H9 (cell line): Measurements from ENCODE around the gene RNF40. TPM values are rescaled to one million over a fixed set of nuclear protein-coding genes. Genes with fewer than 3 reads are reported as not detected.

Experiments
- DNase-seq: peaks from one replicate; pipeline ENCODE4 v3.0.0-alpha.2; 2017
- H2AFZ ChIP-seq: one replicate; pipeline ENCODE4 v1.6.1; 2013; ENCODE audit warnings: mild to moderate bottlenecking, low read length, control low read depth, moderate library complexity
- H2AK5ac ChIP-seq: 2 replicates; pipeline ENCODE4 v1.6.1; 2013; ENCODE audit warnings: low read length, control low read depth, mixed read lengths; ENCODE audit not compliant: insufficient read length
- H2BK120ac ChIP-seq: one replicate; pipeline ENCODE4 v1.6.1; 2013; ENCODE audit warnings: low read depth, mild to moderate bottlenecking, low read length, control low read depth, inconsistent platforms; ENCODE audit not compliant: poor library complexity, severe bottlenecking
- H2BK12ac ChIP-seq: 2 replicates; pipeline ENCODE4 v1.6.1; 2013; ENCODE audit warnings: low read length, control low read depth, mixed read lengths, low read depth; ENCODE audit not compliant: insufficient read length
- H2BK15ac ChIP-seq: 2 replicates; pipeline ENCODE4 v1.6.1; 2013; ENCODE audit warnings: low read depth, low read length, control low read depth
- H2BK20ac ChIP-seq: one replicate; pipeline ENCODE4 v1.6.1; 2013; ENCODE audit warnings: low read depth, mild to moderate bottlenecking, low read length, control low read depth, inconsistent platforms; ENCODE audit not compliant: poor library complexity, severe bottlenecking
- H2BK5ac ChIP-seq: 2 replicates; pipeline ENCODE4 v1.6.1; 2013; ENCODE audit warnings: low read length, control low read depth, mixed read lengths; ENCODE audit not compliant: insufficient read length
- H3K14ac ChIP-seq: 2 replicates; pipeline ENCODE4 v1.6.1; 2013; ENCODE audit warnings: low read length, control low read depth; ENCODE audit not compliant: insufficient read depth
- H3K18ac ChIP-seq: 2 replicates; pipeline ENCODE4 v1.6.1; 2013; ENCODE audit warnings: low read depth, mild to moderate bottlenecking, mixed read lengths, low read length, control low read depth; ENCODE audit not compliant: insufficient read length
- H3K23ac ChIP-seq: 2 replicates; pipeline ENCODE4 v1.6.1; 2013; ENCODE audit warnings: low read length, control low read depth, mixed read lengths, low read depth; ENCODE audit not compliant: insufficient read length
- H3K23me2 ChIP-seq: 2 replicates; pipeline ENCODE4 v1.6.1; 2013; ENCODE audit warnings: low read depth, mild to moderate bottlenecking, mixed read lengths, low read length, control low read depth; ENCODE audit not compliant: insufficient read length, poor library complexity, severe bottlenecking
- H3K27ac ChIP-seq: 2 replicates; pipeline ENCODE4 v1.5.1; 2013; ENCODE audit warnings: low read length, control low read depth, mixed read lengths, low read depth; ENCODE audit not compliant: insufficient read length
- H3K27me3 ChIP-seq: 2 replicates; pipeline ENCODE4 v1.6.1; 2013; ENCODE audit warnings: low read length, control low read depth, inconsistent platforms; ENCODE audit not compliant: insufficient read depth
- H3K4ac ChIP-seq: 2 replicates; pipeline ENCODE4 v1.6.1; 2013; ENCODE audit warnings: low read depth, mild to moderate bottlenecking, control low read depth, inconsistent platforms, low read length, moderate library complexity
- H3K4me1 ChIP-seq: 2 replicates; pipeline ENCODE4 v1.6.1; 2013; ENCODE audit warnings: low read length, control low read depth, inconsistent platforms; ENCODE audit not compliant: insufficient read depth
- H3K4me2 ChIP-seq: 2 replicates; pipeline ENCODE4 v1.6.1; 2013; ENCODE audit warnings: low read length, control low read depth, mixed read lengths; ENCODE audit not compliant: insufficient read length, insufficient read depth
- H3K56ac ChIP-seq: 2 replicates; pipeline ENCODE4 v1.6.1; 2013; ENCODE audit warnings: low read depth, mild to moderate bottlenecking, mixed read lengths, low read length, control low read depth; ENCODE audit not compliant: insufficient read length
- H3K79me1 ChIP-seq: 2 replicates; pipeline ENCODE4 v1.6.1; 2013; ENCODE audit warnings: low read depth, mild to moderate bottlenecking, moderate library complexity, low read length, control low read depth, inconsistent platforms; ENCODE audit not compliant: insufficient read depth, poor library complexity, severe bottlenecking
- H3K79me2 ChIP-seq: 2 replicates; pipeline ENCODE4 v1.6.1; 2013; ENCODE audit warnings: low read length, control low read depth, inconsistent platforms; ENCODE audit not compliant: insufficient read depth
- H3K9ac ChIP-seq: 2 replicates; pipeline ENCODE4 v1.6.1; 2013; ENCODE audit warnings: low read length, control low read depth, mixed read lengths; ENCODE audit not compliant: insufficient read length; ENCODE audit errors: extremely low read depth
- H3K9me3 ChIP-seq: one replicate; pipeline ENCODE4 v1.6.1; 2013; ENCODE audit warnings: low read depth, low read length, inconsistent platforms; ENCODE audit not compliant: control insufficient read depth
- H3T11ph ChIP-seq: one replicate; pipeline ENCODE4 v1.6.1; 2013; ENCODE audit warnings: mild to moderate bottlenecking, low read length, control low read depth, inconsistent platforms
- H4K20me1 ChIP-seq: one replicate; pipeline ENCODE4 v1.6.1; 2013; ENCODE audit not compliant: control insufficient read depth, insufficient read length, insufficient read depth
- H4K5ac ChIP-seq: 2 replicates; pipeline ENCODE4 v1.6.1; 2013; ENCODE audit warnings: low read depth, mild to moderate bottlenecking, mixed read lengths, low read length, control low read depth; ENCODE audit not compliant: insufficient read length
- H4K8ac ChIP-seq: replicated peaks from 2 replicates; pipeline ENCODE4 v1.6.1; 2013; ENCODE audit warnings: low read length, control low read depth, mixed read lengths, low read depth; ENCODE audit not compliant: insufficient read length
- H4K91ac ChIP-seq: 2 replicates; pipeline ENCODE4 v1.6.1; 2013; ENCODE audit warnings: low read depth, mild to moderate bottlenecking, moderate library complexity, mixed read lengths, low read length, control low read depth; ENCODE audit not compliant: insufficient read length
- H3K27ac Mint-ChIP-seq, 3 experiments: 2 replicates in 2 of 3; 3 replicates in 1 of 3; pipeline ENCODE4 v1.8.0; 2020 to 2021; ENCODE audit warnings: mixed read lengths in 3 of 3, mild to moderate bottlenecking in 1 of 3, moderate library complexity in 1 of 3
- H3K27me3 Mint-ChIP-seq: 2 replicates; pipeline ENCODE4 v1.8.0; 2021; ENCODE audit warnings: low read depth, mild to moderate bottlenecking, moderate library complexity, mixed read lengths
- H3K36me3 Mint-ChIP-seq, 3 experiments: 2 replicates in 2 of 3; 3 replicates in 1 of 3; pipeline ENCODE4 v1.8.0; 2020 to 2021; ENCODE audit warnings: low read depth in 3 of 3, mixed read lengths in 3 of 3; ENCODE audit not compliant: insufficient read depth in 1 of 3
- H3K4me1 Mint-ChIP-seq, 2 experiments: 2 replicates each; pipeline ENCODE4 v1.8.0; 2020; ENCODE audit warnings: mixed read lengths in 2 of 2
- H3K4me3 Mint-ChIP-seq, 2 experiments: 2 replicates in 1 of 2; 3 replicates in 1 of 2; pipeline ENCODE4 v1.8.0; 2020 to 2021; ENCODE audit warnings: mild to moderate bottlenecking in 2 of 2, mixed read lengths in 2 of 2, moderate library complexity in 1 of 2
- H3K9me3 Mint-ChIP-seq, 2 experiments: 2 replicates in 1 of 2; 3 replicates in 1 of 2; pipeline ENCODE4 v1.8.0; 2020; ENCODE audit warnings: mild to moderate bottlenecking in 2 of 2, mixed read lengths in 2 of 2, moderate library complexity in 1 of 2
- WGBS: extraction: QIAGEN DNeasy Blood & Tissue Kit; methylation state at CpG from one replicate; pipeline ENCODE4 v1.1.7; 2013; ENCODE audit warnings: missing lambda C conversion rate, low lambda C conversion rate, mixed read lengths; ENCODE audit not compliant: insufficient read length; ENCODE audit errors: extremely low coverage; 5-methylcytosine and 5-hydroxymethylcytosine counted together
- total RNA-seq: library from RNA; stranded (reverse); gene quantifications from 2 replicates; pipeline ENCODE4 v1.2.1, GENCODE V29; 2021
- TF ChIP-seq, protein P1 (sequence below): fragments of 200-600 bp; sonication (generic); conservative IDR thresholded peaks from 3 replicates; pipeline ENCODE4 v1.8.0; 2021; ENCODE audit warnings: antibody characterized with exemption, mild to moderate bottlenecking

Gene RNF40
- total RNA-seq, 1 experiment from 2014 or later = 103 TPM

DNA sequence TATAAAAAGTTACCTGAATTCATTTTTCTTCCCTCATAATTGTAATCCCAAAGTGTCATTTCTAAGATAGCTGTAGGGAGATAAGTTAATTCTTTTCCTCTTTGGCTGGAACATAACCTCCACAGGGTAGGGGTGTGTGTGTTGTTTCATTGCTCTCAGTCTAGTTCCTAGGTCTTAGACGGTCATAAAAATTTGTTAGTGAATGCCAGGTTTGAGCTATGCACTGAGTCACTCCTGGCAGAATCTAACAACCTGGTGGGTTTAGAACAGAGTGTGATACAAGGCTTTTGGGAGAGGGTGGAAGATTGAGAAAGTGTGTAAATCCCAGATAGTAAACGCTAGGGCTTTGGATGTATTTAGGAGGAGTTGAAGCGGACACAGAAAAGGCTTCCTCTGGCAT lies 14.8 kb upstream of the RNF40 start:
- Histone ChIP-seq H2BK12ac (no peak overlapping the region), H3K79me1 (peaks cover 2% of the 10 kb centered on the region), H3K27ac (no peak overlapping the region), H4K91ac (no peak overlapping the region), H2AK5ac (no peak overlapping the region), H3K79me2 (peaks cover 4% of the 10 kb centered on the region; the same call in 1 of the 2 replicates), H3K23ac (no peak overlapping the region), H3K4me2 (peak overlapping the region; percentile 56), H2AFZ (no peak overlapping the region), H2BK15ac (no peak overlapping the region), H3K9ac (peak overlapping the region; percentile 84), H3K9me3 (no peaks in the 10 kb centered on the region), H3K4ac (no peak overlapping the region), H3T11ph (no peak overlapping the region), H4K8ac (no peak overlapping the region), H4K20me1 (no peaks in the 10 kb centered on the region), H3K23me2 (peaks cover 5% of the 10 kb centered on the region), H3K18ac (no peak overlapping the region), H2BK5ac (no peak overlapping the region), H3K14ac (no peak overlapping the region), H2BK20ac (no peak overlapping the region), H3K4me1 (no peaks in the 10 kb centered on the region), H4K5ac (peak overlapping the region; percentile 10), H3K56ac (no peak overlapping the region), H2BK120ac (no peak overlapping the region), H3K27me3 (no peaks in the 10 kb centered on the region)
- H3K27me3 Mint-ChIP-seq = no peaks in the 10 kb centered on the region
- no peak for DNase-seq
- no CpG with 5 or more reads among the region's 3 CpGs for WGBS
- H3K4me1 Mint-ChIP-seq = peaks cover 7 to 16% of the 10 kb centered on the region in 2 experiments
- TF ChIP-seq, protein P1, sequence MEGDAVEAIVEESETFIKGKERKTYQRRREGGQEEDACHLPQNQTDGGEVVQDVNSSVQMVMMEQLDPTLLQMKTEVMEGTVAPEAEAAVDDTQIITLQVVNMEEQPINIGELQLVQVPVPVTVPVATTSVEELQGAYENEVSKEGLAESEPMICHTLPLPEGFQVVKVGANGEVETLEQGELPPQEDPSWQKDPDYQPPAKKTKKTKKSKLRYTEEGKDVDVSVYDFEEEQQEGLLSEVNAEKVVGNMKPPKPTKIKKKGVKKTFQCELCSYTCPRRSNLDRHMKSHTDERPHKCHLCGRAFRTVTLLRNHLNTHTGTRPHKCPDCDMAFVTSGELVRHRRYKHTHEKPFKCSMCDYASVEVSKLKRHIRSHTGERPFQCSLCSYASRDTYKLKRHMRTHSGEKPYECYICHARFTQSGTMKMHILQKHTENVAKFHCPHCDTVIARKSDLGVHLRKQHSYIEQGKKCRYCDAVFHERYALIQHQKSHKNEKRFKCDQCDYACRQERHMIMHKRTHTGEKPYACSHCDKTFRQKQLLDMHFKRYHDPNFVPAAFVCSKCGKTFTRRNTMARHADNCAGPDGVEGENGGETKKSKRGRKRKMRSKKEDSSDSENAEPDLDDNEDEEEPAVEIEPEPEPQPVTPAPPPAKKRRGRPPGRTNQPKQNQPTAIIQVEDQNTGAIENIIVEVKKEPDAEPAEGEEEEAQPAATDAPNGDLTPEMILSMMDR = no peak
- peak overlapping the region; percentile 24 to 95 (median 67) for H3K27ac Mint-ChIP-seq
- H3K9me3 Mint-ChIP-seq = peaks cover 0 to 1% of the 10 kb centered on the region in 2 experiments; a peak in 1 of 5 replicates
- H3K36me3 Mint-ChIP-seq = peaks cover 6 to 47% (median 29%) of the 10 kb centered on the region in 3 experiments; a peak in 6 of 7 replicates
- peak overlapping the region; percentile 97 for H3K4me3 Mint-ChIP-seq
